ENCODE results near the gene TMEM87A.

DNA sequence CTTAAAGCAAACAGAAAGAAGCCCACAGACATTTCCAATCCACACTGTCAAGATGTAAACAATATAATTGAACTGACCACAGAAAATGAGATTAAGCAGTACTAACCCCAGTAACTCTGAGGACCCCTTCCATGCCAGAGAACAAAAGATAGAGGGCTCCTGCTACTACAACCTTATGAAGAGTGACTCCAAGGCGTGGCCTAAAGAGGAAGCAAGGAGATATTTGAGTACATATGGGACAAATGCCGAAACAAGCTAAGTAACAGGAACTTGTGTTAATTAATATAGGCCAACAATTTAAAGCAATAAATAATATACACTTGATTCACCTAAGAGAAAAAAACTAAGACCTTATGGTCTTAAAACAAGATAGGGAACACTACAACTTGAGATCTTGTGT is 40.1 kb downstream of the TMEM87A start:
- no peak for TF ChIP-seq POLR2A (IDR thresholded peaks at IDR 0.05; ENCODE audit: low read depth, low read length)
- no peak for TF ChIP-seq RFX5 (IDR thresholded peaks at IDR 0.05; ENCODE audit: low read depth, low read length)
- no peak for TF ChIP-seq CEBPB (IDR thresholded peaks at IDR 0.05; ENCODE audit: low read depth, low read length)

All from IMR-90 (cell line).